AG08396 (cell line): Measurements from ENCODE around the gene PPM1A.
"Not testable (repeated sequence)": the region's sequence is repeated elsewhere in the genome, so short reads cannot be mapped to it uniquely, and the experiment has no call there.

Source experiments
- DNase-seq: peaks from one replicate; pipeline ENCODE4 v3.0.0; 2012; ENCODE audit warnings: low spot score, mixed read lengths

Gene PPM1A

DNA sequence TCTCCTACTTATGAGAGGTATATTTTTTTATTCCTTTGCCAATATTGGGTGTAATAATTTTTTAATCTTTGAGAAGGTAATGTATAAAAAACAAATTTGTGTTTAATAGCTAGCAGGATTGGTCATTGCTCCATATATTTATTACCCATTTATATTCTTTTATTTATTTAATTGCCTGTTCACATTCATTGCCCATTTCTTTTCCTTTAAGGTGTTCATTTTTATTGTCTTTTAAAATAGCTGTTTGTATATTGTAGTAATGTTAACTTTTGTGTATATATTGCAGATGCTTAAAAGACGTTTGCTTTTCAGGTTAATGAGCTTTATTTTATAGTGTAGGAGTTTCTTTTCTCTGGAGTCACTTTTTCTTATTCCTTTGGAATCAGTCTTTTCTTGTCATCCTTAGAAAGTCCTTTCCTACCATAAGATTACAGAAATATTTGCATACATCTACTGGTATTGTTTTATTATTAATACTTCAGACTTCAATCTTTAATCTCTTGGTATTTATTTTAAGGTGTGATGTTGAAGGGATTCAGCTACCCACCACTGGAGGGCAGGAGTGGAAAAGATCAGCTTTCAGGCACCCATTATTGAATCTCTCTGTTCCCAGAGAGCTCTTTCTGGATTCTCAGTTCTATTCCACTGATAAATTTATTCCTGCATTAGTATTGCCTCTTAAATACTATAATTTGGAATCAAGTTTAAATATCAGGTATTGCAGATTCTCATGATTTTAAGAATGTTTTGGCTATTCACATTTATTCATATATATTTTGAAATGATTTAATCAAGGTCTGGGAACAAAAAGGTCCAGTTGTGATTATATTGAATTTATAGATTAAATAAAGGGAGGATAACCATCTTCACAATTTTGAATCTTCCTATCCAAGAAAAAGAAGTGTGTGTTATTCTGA lies 17.3 kb downstream of the PPM1A start:
- peak; percentile 16 for DNase-seq

DNA sequence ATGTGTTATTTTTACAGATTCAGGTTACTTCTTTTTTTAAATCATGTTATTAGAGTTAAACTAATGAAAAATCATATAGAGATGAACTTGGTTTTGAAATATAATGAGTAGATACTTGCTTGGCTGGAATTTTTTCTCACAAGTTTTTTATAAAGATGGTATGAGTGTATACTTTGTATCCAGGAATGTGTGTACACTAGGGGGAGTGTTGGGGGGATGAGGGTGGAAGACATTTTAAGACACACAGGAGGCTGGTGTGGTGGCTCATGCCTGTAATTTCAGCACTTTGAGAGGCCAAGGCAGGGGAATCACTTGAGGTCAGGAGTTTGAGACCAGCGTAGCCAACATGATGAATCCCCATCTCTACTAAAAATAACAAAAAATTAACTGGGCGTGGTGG lies 23.2 kb downstream of the PPM1A start:
- no peak for DNase-seq

DNA sequence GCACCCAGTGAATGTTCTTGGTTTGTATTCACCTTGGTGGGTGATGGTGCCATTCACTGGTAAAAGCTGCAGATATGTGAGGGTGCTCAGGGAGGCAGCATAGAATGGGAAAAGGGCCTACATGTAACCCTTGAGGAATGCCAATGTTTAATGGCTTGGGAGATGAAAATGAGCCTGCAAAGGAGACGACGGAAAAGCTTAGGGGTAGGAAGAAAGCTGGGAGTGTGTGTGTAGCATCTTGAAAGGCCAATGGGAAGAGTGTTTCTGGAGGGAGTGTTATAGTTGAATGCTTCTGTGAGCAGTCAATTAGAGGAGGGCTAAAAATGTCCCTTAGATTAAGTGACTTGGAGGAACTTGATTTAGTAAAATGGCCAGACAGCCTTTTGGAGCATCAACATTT lies 24.9 kb downstream of the PPM1A start:
- no peak for DNase-seq

DNA sequence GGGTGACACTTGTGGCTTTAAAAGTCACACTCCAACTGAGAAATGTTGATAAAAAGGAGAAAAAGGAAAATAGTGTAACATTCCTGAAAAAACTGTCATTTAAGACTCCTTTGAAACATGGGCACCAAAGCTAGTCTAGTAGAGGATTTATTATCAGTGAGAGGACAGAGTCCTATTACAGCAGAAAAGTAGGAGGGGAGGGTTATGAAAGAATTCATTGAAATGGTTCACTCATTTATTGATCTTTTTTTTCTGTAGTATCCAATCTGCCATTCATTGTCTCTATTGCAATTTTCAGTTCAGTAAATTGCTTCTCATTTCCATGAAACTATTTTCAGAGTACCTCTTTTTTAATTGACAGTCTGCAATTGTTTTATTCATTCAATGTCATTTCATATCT lies 25.4 kb downstream of the PPM1A start:
- DNase-seq, result no peak

DNA sequence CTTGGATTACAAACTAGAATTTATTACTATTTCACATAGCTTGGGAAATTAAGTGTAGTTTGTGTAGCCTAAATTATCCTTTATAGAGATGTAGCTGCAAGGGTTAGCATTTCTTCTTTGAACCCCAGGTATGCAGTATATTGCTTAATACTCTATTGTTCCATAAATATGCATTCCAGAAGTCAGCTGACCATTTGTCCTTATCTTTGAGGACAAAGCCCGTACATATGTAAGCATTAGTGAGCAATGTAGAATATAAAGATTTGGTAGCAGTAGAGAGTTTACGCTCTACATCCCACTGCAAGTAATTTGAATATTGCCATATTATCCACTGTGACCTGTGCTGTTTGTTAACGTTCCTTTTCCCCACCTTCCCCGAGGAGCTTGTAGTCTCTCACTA lies 26.9 kb downstream of the PPM1A start:
- DNase-seq, result no peak

DNA sequence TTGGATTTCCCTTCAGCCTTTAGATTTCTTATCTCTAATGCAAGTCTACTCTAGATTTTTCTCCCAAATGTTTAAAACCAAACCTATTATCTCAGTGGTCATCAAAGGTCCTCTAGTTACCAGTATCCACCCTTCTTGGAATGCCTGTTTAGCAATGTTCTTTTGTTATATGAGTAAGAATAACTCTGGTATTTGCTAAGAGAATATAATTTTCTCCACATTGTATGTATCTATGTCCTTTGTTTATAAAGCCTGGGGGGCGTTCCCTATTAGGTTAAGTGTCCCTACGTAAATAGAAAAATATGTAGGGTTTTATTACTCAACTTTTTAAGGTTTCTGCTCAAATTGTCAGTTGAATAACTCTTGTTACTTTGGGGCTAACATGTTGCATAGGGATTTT lies 27.3 kb downstream of the PPM1A start:
- no peak for DNase-seq

DNA sequence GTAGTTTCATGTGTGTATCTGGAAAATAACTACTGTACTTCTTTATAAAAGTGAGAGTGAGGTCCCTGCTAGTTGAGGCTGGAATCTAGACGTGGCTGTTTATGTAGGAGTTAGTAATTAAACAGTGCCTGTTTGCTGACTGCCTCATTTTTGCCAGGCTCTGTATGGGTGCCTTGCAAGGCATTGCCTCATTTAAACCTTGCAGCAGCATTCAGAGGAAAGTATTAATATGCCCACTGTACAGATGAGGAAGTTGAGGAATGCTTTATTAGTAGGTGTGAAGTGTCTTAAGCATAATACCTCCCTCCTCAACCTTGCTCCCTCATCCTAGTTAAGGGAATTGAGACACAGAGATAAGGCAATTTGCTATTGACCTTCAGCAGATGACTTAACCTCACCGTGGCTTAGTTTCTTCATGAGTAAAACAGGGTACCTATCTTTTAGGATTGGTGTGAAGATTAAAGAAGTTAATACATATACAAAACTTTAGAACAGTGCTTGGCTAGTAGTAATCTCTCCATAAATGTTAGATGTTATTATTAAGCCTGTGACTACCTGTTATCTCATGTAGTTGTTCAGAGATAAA lies 28.7 kb downstream of the PPM1A start:
- no peak for DNase-seq

DNA sequence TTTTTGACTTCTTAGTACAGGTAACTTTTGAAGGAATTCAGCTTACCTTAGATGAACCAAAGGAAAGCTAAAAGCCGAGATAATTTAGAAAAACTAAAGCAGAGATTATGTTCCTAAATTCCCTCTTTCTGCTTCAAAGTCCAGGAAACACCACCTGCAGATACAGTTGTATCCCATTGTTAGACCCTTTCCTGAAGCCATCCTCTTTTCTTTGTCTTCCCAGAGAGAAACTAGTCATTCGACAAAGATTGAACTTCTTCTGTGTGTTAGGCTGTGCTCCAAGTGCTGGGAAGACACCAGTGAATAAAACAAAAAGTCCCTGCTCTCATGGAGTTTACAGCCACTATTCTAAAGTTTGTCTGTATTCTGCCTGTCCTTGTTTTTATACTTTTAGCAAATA lies 29.3 kb downstream of the PPM1A start:
- DNase-seq, result no peak

DNA sequence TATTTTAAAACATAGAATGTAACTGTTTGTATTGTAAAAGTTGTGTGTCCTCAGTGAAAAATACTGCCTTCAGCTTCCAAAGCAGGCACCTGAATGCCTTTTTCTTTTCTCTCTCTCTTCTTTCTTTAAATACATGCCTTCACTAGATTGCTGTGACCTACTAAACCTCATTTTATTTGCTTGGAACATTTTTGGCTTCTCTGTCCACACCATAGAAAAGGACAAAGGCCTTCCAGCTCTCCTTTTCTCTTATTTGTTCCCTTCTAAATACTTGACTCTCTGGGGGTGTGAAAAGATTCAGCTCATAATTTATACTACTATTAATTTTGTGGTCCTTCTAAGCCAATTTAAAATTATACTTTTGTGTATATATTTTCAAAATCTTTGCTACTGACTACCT lies 38.4 kb downstream of the PPM1A start:
- DNase-seq, result no peak

DNA sequence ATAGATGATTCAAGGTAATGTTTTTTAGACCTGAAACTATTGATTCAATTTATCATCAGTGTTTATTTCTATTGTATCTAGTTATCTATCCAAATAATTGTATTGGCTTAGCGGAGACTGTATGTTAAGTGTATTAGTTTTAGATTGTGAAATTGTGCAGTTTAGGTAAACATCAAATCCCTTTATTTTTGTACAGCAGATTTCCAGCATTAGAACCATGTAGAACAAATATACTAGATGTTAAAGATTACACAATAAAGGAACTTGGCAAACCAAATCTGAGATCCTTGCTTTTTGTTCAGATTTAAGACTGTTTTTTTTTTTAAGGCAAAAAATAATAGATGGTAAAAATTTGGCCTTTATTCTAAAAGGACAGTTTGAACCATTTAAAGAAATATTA lies 39.3 kb downstream of the PPM1A start:
- no peak for DNase-seq

DNA sequence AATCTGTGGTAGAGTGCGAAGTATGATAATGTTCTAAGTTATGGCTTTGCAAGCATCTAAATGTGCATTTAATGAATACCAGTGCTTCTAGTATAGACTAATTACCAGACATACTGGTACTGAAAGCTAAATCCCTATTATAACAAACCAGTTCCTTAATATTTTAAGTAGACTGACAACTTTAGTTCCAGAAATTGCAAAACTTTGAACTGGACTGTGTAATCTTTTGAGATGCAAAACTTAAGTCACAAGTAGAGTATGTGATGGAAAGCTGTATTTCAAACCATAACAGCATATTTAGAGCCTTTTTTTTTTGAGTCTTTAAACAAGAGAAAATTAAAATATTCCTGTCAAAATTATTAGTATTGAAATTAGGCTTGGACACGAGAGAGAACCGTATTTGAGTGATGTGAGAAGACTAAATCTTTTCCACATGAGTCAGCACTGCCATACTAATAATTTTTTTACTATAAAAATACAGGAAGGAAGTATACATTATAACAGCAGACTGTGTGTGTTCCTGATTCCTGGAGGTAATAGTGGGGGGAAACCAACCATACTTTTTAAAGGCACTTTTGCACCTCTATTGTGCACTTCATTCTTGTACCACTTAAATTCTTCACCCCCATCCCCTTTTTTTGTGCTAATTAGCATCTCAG lies 45.5 kb downstream of the PPM1A start:
- no peak for DNase-seq

DNA sequence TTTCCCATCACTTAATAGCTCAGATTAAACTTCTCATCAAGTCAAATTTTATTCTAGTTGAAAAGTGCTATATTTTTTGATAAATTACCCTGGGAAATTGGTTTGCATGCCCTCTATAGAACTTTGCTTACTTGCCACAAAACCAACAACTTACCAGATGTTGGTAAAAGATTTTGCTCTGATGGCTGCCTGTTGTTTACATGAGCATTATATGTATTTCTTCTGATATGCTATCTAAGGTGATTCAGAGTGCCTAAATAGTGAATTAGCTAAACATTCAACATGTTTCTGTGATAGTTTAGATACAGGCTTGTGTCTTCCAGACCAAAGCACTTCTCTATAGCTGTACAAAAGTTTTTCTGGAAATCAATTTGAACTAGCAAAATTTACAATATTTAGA lies 51.0 kb downstream of the PPM1A start:
- DNase-seq, result no peak

DNA sequence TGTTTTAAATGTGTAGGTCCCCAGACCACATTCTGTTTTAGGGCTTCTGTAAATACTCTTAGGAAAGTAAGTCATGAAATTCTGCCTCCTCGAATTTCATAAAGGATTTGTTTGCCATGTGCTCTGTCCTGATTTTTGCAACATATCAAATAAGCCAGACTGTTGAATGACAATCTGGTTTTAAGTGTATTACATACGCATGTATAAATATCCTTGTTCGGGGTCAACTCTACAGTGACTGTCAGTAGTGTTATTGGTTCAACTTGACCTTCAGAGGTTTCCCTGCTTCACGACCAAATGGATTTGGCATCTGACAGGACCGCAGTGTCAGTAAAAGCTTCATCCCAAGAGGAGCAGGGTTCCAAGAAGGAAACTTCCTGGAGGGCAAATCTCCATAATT lies 52.7 kb downstream of the PPM1A start:
- no peak for DNase-seq

DNA sequence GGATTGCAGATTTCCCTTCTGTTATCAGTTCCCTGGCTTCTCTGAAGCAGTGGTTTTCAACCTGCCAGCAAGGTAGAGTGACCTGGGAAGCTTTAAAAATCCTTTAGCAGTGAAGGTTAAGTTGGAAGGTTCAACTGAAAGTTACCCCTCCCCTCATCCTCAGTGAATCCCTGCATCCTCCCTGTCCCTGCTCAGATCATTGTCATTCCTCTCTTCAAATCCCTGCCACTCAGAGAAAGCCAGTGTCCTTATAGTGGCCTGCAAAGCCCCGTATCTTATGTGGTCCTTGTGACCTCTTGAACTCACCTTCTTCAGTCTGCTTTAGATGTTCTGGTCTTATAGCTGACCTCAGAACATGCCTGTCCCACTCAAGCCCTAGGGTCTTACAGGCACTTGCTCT lies 53.6 kb downstream of the PPM1A start:
- no peak for DNase-seq

DNA sequence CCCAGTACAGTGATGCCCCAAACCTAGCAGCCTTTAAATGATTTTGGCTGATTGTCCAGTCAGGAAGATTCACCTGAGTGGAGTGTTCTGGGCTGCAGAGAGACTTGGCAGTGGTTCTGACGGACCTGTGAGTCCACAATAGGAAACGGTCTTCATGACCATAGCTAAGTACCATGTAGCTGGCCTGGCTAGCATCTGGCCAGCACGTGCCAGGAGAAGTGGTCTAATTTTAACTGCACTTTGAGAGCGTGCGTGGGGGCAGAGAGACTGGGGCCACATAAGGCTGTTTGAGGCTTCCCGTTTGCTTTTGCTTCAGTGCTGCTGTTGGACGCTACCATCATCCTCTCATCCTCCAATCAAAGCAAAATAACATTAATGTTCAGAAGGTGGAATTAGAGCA lies 54.7 kb downstream of the PPM1A start:
- no peak for DNase-seq

DNA sequence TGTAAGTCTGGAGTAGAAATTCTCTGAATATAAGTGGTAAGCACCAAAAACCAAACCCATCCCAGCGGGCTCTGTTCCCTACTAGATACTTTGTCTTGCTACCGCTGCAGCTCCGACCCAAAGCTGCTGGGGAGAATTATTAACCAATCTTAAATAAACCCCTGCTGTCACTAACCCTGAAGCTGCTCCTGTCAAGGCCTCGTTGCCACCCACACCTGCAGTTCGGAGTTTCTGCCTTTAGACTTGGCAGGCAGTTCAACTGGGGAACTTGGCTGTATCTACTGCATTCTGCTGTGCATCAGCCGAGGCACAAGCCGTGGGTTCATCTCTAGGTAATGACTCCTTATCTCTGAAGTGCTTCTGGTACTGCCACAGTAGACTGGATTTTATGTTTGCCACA lies 55.5 kb downstream of the PPM1A start:
- no peak for DNase-seq

DNA sequence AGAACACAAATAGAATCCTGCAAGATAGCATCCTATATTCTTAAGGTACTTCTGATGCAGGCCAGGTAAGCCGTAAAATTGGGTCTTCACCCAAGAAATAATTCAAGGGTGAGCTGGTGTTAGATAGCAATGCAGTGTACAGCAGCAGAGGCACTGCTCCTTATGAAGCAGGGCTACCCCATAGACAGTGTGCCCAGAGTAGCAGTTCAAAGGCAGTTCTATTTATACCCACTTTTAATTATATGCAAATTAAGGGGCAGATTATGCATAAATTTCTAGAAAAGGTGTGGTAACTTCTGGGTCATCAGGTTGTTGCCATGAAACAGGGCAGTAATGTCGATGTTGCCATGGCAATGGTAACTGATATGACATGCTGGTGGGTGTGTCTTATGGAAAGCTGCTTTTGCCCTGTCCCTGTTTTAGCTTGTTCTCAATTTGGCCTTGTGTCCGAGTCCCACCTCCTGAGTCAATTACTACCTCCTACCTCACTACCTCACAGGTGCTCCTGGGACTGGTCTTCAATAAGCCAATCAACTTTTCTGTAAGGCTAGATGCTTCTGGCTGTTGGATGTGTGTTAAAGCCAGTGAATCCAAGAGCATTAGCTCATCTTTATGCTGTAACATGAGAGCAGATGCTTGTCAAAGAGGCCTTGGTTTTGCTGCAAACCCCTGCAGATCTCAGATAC lies 61.0 kb downstream of the PPM1A start:
- DNase-seq, result no peak

DNA sequence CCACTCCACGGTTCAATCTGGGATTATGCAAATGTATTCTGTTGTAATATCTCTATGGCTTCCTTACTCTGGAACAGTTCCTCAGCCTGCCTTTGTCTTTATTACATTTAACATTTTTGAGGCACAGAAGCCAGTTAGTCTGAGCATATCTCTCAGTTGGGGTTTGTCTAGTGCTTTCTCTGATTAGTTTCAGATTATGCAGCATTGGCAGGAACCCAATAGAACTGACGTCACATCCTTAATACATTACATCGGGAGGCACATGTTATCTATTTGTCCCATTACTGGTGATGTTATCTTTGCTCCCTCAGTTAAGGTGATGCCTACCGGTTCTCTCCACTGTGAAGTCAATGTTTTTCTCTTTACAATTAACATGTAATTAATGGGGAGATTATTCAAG lies 62.4 kb downstream of the PPM1A start:
- DNase-seq, result no peak

DNA sequence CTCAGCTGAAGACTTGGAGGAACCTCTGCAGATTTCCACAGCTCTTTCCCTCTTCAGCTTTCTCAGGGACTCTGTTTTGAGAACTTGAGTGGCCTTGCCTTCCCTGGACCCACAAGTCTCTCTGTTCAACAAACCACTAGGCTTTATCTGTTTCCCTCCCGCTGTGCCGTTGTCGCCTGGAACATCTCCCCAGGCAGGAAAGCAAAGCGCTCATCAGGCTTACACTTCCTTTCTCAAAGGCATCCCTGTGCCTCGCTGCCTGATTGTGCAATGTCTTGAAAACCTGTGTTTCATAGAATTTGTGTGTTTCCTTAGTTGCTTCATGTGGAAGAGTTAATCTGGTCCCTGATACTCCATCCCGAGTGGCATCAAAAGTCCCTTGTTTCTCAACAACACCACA lies 64.1 kb downstream of the PPM1A start:
- no peak for DNase-seq

DNA sequence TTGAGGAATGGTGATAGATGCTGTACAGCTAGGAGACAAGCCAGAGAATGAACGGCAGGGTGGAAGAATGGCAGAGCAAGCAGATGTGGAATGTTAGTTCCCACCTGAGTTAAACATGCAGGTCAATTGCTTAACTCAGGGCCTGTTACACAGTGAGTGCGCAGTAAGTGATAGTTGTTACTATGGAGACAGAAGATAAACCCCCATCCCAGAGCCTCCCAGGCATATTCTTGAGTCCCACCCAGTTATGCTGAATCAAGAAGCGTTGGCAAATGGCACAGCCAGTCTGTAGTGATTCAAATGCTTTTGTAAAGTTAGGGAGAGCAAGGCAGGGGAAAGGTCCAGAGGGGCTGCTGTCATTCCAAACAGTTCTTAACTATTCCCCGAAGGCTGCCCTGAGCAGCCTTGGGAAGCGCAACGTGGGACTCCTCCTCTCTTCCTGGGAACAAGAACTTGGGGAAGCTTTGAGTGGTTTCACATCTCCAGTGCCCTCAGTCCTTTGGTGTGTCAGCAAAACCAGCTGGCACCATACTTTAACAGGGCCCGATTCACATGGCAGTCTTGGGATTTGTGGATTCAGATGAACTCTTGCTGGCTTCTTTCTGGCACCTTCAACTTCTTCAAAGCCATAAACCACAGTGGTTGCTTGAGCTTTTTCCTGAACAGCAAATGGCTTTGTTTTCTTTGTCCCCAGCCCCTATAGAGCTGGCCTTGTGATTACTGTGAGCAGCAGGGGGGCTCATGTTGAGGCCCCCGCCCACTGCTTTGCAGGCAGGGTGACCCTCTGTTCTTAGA lies 66.4 kb downstream of the PPM1A start:
- no peak for DNase-seq

DNA sequence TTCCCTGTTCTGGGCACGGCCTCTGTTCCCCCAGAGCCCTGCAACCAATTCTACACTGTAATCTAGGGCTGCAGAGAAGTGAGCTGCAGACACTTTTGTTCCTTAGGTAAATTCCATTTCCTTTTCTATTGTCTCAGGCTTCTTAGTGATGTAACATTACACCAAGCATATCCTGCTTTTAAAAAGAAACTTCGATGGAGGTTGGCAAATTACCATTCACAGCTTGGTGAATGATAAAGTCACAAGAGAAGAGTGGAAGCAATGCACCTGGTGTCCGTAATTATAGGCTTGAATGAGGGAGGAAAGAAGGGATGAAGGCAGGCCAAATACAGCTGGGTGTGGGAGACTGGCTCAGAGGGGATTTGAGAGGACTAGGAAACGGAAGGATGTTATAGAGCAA lies 68.6 kb downstream of the PPM1A start:
- DNase-seq, result no peak

DNA sequence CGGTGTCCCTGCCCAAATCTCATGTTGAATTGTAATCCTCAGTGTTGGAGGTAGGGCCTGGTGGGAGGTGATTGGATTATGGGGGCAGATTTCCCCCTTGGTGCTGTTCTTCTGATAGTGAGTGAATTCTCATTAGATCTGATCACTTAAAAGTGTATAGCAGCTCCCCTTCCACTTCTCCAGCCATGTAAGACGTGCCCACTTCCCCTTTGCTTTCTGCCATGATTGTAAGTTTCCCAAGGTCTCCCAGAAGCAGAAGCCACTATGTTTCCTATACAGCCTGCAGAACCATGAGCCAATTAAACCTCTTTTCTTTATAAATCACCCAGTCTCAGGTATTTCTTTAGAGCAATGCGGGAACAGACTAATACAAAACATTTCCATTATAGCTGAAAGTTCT lies 71.8 kb downstream of the PPM1A start:
- DNase-seq, result not testable (repeated sequence)
